ENCODE results near the gene TMTC2.

Gene TMTC2

GRCh38 chr12:82870771-82871377, 184.2 kb downstream of the TMTC2 start:
- no peak for TF ChIP-seq CTCF (IDR thresholded peaks at IDR 0.05; ENCODE audit: insufficient read depth, low read length, poor library complexity, severe bottlenecking)
- no peak overlapping the region for H3K4me3 ChIP-seq (replicated peaks; ENCODE audit: low read depth, low read length)
- no peaks in the 10 kb centered on the region for H3K36me3 ChIP-seq (ENCODE audit: control insufficient read depth, insufficient read depth, low read length)
- H3K27me3 ChIP-seq (replicated peaks; ENCODE audit: control insufficient read depth, insufficient read depth, low read length), result no peaks in the 10 kb centered on the region
- DNase-seq (ENCODE audit: extremely low read depth, insufficient read length), result no peak

GRCh38 chr12:82872088-82872487, 185.4 kb downstream of the TMTC2 start:
- Histone ChIP-seq H3K4me3 (replicated peaks; ENCODE audit: low read depth, low read length) (no peak overlapping the region), H3K36me3 (ENCODE audit: control insufficient read depth, insufficient read depth, low read length) (no peaks in the 10 kb centered on the region), H3K27me3 (replicated peaks; ENCODE audit: control insufficient read depth, insufficient read depth, low read length) (no peaks in the 10 kb centered on the region)
- TF ChIP-seq CTCF (IDR thresholded peaks at IDR 0.05; ENCODE audit: insufficient read depth, low read length, poor library complexity, severe bottlenecking), result no peak
- DNase-seq (ENCODE audit: extremely low read depth, insufficient read length), result no peak

GRCh38 chr12:82873309-82873708, 186.6 kb downstream of the TMTC2 start:
- Histone ChIP-seq H3K36me3 (ENCODE audit: control insufficient read depth, insufficient read depth, low read length) (no peaks in the 10 kb centered on the region), H3K4me3 (replicated peaks; ENCODE audit: low read depth, low read length) (no peak overlapping the region), H3K27me3 (replicated peaks; ENCODE audit: control insufficient read depth, insufficient read depth, low read length) (no peaks in the 10 kb centered on the region)
- DNase-seq (ENCODE audit: extremely low read depth, insufficient read length), result no peak
- TF ChIP-seq CTCF (IDR thresholded peaks at IDR 0.05; ENCODE audit: insufficient read depth, low read length, poor library complexity, severe bottlenecking), result no peak

GRCh38 chr12:82873951-82874350, 187.2 kb downstream of the TMTC2 start:
- Histone ChIP-seq H3K4me3 (replicated peaks; ENCODE audit: low read depth, low read length) (no peak overlapping the region), H3K36me3 (ENCODE audit: control insufficient read depth, insufficient read depth, low read length) (no peaks in the 10 kb centered on the region), H3K27me3 (replicated peaks; ENCODE audit: control insufficient read depth, insufficient read depth, low read length) (no peaks in the 10 kb centered on the region)
- TF ChIP-seq CTCF (IDR thresholded peaks at IDR 0.05; ENCODE audit: insufficient read depth, low read length, poor library complexity, severe bottlenecking), result no peak
- no peak for DNase-seq (ENCODE audit: extremely low read depth, insufficient read length)

GRCh38 chr12:82874945-82875344, 188.2 kb downstream of the TMTC2 start:
- Histone ChIP-seq H3K36me3 (ENCODE audit: control insufficient read depth, insufficient read depth, low read length) (no peaks in the 10 kb centered on the region), H3K4me3 (replicated peaks; ENCODE audit: low read depth, low read length) (no peak overlapping the region), H3K27me3 (replicated peaks; ENCODE audit: control insufficient read depth, insufficient read depth, low read length) (no peaks in the 10 kb centered on the region)
- no peak for TF ChIP-seq CTCF (IDR thresholded peaks at IDR 0.05; ENCODE audit: insufficient read depth, low read length, poor library complexity, severe bottlenecking)
- DNase-seq (ENCODE audit: extremely low read depth, insufficient read length), result no peak

DNA sequence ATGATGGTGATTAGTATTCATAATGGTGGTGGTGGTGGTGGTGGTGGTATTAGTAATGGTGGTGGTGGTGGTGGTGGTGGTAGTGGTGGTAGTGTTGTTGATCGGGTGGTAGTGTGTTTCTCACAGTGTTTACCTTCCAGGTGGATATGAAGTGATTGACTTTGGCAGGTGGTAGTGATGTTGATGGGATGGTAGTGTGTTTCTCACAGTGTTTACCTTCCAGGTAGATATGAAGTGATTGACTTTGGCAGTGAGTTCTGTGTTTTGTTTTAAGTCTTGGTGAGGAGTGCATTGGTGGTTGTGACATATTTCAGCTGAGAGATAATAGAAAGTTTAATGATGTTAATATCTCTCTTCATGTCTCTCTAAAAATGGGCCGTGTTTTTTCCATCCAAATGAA, 189.4 kb downstream of the TMTC2 start:
- Histone ChIP-seq H3K27me3 (replicated peaks; ENCODE audit: control insufficient read depth, insufficient read depth, low read length) (no peaks in the 10 kb centered on the region), H3K4me3 (replicated peaks; ENCODE audit: low read depth, low read length) (no peak overlapping the region), H3K36me3 (ENCODE audit: control insufficient read depth, insufficient read depth, low read length) (no peaks in the 10 kb centered on the region)
- TF ChIP-seq CTCF (IDR thresholded peaks at IDR 0.05; ENCODE audit: insufficient read depth, low read length, poor library complexity, severe bottlenecking), result no peak
- DNase-seq (ENCODE audit: extremely low read depth, insufficient read length), result no peak

Data from GM06990 (cell line).